ENCODE results near the gene ELFN1.

The ELFN1 gene

DNA sequence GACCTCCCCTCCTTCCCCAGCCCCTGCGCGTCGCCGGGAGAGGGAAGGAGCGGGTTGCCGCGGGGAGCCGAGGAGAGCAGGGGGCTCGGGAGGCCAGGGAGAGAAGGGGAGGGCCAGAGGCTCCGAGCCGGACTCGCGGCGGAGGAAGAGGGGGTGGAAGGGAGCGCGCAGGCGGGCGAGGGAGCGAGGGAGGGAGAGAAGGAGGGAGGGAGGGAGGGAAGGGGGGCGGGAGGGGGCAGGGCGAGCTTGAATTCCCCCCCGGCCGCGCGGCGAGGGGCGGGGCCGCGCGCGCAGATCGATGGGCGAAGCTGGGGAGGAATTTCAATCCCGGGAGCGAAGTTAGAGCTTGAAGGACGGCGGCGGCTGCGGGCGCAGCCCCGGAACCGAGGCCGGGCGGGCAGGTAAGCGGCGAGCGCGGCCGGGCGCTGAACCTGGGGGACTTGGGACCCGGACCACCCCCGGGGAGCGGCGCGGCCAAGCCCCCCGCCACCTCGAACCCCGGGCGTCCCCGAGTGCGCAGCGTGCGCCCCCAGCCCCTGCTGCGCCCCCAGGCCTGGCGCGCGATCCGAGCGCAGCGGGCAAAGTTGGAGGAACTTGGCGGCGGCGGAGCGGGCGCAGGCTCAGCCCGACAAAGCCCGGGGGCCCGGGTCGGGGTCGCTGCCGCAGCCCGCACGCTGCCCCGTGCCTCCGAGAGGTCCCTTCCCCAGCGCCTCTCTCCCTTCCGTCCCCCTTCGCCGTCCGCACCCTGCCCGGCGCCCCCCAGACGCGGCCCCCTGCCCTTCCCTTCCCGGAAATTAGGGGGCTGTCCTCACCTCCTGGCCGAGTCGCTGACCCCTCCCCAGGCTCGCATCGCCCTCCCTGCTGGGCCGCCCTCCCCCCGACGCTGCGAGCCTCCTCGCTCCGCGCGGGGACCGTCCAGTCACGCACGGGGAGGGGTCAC lies at the start of gene ELFN1:
Gene ELFN1, plus strand, starts transcription at position 324 of the 940 bp plus-strand sequence. CDS start 74,320 bp downstream, outside the sequence.
- H3K4me3 Mint-ChIP-seq = no peak within 1 kb of the TSS
- H3K36me3 Mint-ChIP-seq (ENCODE audit: low read depth) = no peaks in the 10 kb centered on the region
- H3K9me3 Mint-ChIP-seq = no peaks in the 10 kb centered on the region
- H3K4me1 Mint-ChIP-seq (ENCODE audit: low read depth) = peaks cover 11% of the 10 kb centered on the region
- peaks cover 68% of the 10 kb centered on the region for H3K27me3 Mint-ChIP-seq
- H3K27ac Mint-ChIP-seq = no peak within 1 kb of the TSS
- intact Hi-C loops (cut with micrococcal nuclease) = loop anchor here (10.0 kb wide), 1 partner anchor 685 kb away; the partner anchor contains the start of gene EIF3B

DNA sequence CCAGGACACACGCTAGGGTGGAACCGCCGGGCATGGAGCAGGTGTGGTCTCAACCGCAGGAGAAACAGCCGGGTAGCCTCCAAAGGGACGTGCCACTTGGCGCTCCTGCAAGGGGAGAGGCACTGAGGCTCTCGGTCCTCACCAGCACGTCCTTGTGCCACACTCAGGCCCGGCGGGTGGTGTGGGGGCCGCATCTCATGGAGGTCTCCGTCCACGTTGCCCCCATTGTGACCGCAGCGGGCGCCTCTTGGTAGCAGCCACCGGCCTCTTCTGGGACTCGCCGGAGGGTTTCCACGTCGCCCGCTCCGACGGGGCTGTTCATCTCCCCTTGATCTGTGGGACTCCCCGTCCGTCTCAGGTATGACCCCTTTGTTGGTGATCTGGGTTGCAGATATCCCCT lies 49.2 kb upstream of the ELFN1 start:
- no peaks in the 10 kb centered on the region for H3K4me1 Mint-ChIP-seq (ENCODE audit: low read depth)
- H3K27ac Mint-ChIP-seq = no peak overlapping the region
- peaks cover 9% of the 10 kb centered on the region for H3K9me3 Mint-ChIP-seq
- H3K27me3 Mint-ChIP-seq = peaks cover 10% of the 10 kb centered on the region
- H3K36me3 Mint-ChIP-seq (ENCODE audit: low read depth) = no peaks in the 10 kb centered on the region
- H3K4me3 Mint-ChIP-seq = no peak overlapping the region
- intact Hi-C loops (cut with micrococcal nuclease) = no loop called here

DNA sequence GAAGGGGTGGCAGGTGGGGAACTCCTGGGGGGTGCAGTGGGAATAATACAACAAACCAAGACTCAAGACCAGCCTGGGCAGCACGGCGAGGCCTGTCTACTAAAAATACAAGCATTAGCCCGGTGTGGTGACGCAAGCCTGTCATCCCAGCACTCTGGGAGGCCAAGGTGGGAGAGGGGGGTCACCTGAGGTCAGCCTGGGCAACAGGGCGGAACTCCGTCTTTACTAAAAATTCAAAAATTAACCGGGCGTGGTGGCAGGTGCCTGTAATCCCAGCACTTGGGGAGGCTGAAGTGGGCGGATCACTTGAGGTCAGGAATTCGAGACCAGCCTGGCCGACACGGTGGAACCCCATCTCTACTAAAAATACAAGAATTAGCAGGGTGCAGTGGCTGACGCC lies 48.4 kb upstream of the ELFN1 start:
- intact Hi-C loops (cut with micrococcal nuclease) = no loop called here
- Mint-ChIP-seq H3K4me3 (no peak overlapping the region), H3K4me1 (ENCODE audit: low read depth) (no peaks in the 10 kb centered on the region)

DNA sequence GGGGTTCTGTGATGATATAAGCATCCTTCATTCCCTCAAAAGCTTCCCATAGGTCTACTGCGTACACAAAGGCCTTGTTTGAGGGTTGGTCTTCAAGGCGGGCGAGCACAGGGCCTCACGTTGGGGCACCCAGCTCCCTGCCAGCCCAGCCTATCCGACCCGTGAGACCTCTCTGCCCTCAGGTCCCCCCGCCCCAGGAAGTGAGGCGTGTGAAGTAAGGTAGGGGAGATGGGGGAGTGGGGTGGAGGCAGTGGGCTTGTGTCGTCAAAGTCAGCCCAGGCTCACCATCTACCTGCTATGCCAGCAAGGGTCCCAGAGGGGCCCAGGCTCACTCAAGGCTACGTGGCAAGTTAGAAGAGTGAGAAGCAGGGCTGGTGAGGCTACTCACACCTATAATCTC lies 47.6 kb upstream of the ELFN1 start:
- Mint-ChIP-seq H3K4me3 (no peak overlapping the region), H3K9me3 (peaks cover 9% of the 10 kb centered on the region), H3K27me3 (peaks cover 5% of the 10 kb centered on the region), H3K4me1 (ENCODE audit: low read depth) (no peaks in the 10 kb centered on the region), H3K27ac (no peak overlapping the region), H3K36me3 (ENCODE audit: low read depth) (no peaks in the 10 kb centered on the region)
- intact Hi-C loops (cut with micrococcal nuclease) = no loop called here

More for the DNA sequence above, 48.4 kb upstream of the ELFN1 start:
- peaks cover 10% of the 10 kb centered on the region for H3K27me3 Mint-ChIP-seq
- H3K27ac Mint-ChIP-seq = no peak overlapping the region
- no peaks in the 10 kb centered on the region for H3K36me3 Mint-ChIP-seq (ENCODE audit: low read depth)
- peaks cover 9% of the 10 kb centered on the region for H3K9me3 Mint-ChIP-seq

DNA sequence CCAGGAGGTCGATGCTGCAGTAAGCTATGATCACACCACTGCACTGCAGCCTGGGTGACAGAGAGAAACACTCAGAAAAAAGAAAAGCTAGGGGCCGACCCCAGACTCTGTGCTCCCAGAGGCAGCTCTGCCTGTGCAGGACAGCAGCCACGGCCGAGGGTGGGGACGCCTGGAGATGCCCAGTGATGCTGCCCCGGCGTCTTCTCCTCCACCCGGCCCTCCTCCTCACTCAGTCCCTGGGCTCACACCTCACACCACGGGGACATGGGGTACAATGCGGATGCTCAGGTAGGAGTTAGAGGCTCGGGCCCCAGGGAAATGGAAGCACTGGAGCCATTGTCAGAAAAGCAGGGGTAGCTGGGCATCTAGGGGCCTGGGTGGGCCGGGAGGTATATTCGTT lies 46.3 kb upstream of the ELFN1 start:
- no peak overlapping the region for H3K27ac Mint-ChIP-seq

DNA sequence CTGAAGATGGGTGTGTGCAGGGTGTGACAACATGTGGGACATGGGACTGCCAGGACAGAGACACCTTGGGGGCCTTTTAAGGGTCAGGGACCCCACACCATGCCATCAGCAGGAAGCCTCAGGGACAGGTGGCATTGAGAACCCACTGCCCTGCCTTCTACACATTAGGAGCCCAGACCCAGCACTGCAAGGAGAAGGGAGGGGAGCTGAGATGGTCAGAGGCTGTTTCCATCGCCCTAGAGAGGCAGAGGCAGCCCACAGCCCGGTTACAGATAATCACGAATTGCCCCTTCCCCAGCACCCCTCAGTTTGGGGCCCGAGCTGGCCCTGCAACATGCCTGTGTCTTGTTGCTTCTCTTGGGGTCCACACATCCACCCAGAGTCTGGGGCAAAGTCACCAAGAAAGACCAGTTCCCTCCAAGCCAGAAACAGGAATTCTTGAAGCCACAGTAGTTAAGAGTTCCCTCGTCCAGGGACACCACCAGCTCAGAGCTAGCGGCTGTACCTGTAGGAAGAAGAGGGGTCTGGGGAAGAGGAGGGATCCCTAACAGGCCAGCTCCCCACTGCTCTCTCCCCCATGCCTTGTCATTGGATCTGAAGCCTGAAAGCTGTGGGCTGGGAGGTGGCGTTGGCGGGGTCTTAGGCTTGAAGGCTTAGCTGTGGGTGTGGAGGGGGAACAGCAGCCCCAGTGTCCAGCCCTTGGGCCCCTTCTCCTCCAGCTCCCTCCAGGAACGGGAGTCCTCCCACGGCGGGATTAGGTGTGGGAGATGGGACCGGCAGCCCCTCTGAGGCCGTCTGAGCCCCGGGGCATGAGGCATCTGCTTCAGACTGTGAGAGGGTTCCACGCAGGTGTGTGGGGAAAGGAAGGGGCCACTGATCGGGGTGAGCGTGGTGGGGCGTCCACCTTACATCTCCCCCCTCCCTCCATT lies 44.8 kb upstream of the ELFN1 start:
- Mint-ChIP-seq H3K4me1 (ENCODE audit: low read depth) (no peaks in the 10 kb centered on the region), H3K9me3 (no peaks in the 10 kb centered on the region), H3K27ac (no peak overlapping the region)

More for the DNA sequence above, 46.3 kb upstream of the ELFN1 start:
- H3K36me3 Mint-ChIP-seq (ENCODE audit: low read depth) = no peaks in the 10 kb centered on the region
- H3K27me3 Mint-ChIP-seq = peaks cover 5% of the 10 kb centered on the region
- no peak overlapping the region for H3K4me3 Mint-ChIP-seq
- no peaks in the 10 kb centered on the region for H3K4me1 Mint-ChIP-seq (ENCODE audit: low read depth)
- peaks cover 4% of the 10 kb centered on the region for H3K9me3 Mint-ChIP-seq
- intact Hi-C loops (cut with micrococcal nuclease) = no loop called here

DNA sequence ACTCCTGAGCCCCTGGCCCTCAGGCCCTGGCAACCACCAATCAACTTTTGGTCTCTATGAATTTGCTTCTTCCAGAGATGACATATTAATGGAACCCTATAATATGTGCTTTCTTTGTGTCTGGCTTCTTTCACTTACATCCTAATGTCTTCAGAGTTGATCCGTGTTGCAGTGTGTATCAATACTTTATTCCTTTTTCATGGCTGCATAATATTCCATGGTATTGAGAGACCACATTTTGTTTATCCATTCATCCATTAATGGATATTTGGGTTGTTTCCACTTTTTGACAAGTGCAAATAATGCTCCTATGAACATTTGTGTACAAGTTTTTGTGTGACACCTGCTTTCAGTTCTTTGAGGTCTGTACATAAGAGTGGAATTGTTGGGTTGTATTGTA lies 43.3 kb upstream of the ELFN1 start:
- Mint-ChIP-seq H3K9me3 (peaks cover 8% of the 10 kb centered on the region), H3K4me3 (no peak overlapping the region), H3K36me3 (ENCODE audit: low read depth) (no peaks in the 10 kb centered on the region), H3K4me1 (ENCODE audit: low read depth) (no peaks in the 10 kb centered on the region), H3K27ac (no peak overlapping the region), H3K27me3 (peaks cover 14% of the 10 kb centered on the region)
- intact Hi-C loops (cut with micrococcal nuclease) = no loop called here

More for the DNA sequence above, 44.8 kb upstream of the ELFN1 start:
- Mint-ChIP-seq H3K4me3 (no peak overlapping the region), H3K36me3 (ENCODE audit: low read depth) (no peaks in the 10 kb centered on the region), H3K27me3 (peaks cover 7% of the 10 kb centered on the region)
- intact Hi-C loops (cut with micrococcal nuclease) = no loop called here

DNA sequence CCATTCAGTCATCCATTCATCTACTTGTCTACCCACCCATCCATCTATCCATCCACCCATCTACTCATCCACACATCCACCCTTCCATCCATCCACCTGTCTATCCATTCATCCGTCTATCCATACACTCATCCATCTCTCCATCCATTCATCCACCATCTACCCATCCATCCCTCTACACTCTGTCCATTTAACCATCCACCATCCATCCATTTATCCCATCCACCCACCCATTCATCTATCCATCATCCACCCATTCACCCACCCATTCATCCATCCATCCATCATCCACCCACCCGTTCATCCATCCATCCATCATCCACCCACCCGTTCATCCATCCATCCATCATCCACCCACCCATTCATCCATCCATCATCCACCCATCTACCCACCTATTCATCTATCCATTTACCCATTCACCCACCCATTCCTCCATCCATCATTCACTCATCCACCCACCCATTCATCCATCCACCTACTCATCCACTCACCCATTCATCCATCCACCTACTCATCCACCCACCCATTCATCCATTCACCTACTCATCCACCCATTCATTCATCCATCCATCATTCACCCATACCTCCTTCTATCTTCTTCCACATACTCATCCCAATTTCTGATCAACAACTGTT lies 39.3 kb upstream of the ELFN1 start:
- Mint-ChIP-seq H3K27me3 (peaks cover 15% of the 10 kb centered on the region), H3K9me3 (peaks cover 23% of the 10 kb centered on the region), H3K4me1 (ENCODE audit: low read depth) (no peaks in the 10 kb centered on the region), H3K4me3 (no peak overlapping the region), H3K36me3 (ENCODE audit: low read depth) (no peaks in the 10 kb centered on the region), H3K27ac (no peak overlapping the region)
- intact Hi-C loops (cut with micrococcal nuclease) = no loop called here

DNA sequence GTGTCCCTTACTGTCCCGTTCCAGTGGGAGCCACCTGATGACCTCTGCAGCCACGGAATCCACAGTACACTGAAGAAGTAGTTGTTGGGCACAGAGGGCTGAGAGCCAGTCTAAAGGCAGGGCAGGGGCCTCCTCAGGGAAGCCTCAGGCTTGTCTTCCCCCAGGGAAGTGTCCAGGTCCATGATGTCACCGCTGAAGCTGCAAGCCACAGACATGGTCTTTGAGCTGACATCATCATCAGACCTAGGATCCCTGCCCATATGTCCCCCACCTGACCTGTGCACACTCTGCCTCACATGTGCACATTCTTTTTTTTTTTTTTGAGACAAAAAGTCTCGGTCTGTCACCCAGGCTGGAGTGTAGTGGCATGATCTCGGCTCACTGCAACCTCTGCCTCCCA lies 38.4 kb upstream of the ELFN1 start:
- intact Hi-C loops (cut with micrococcal nuclease) = no loop called here
- peaks cover 27% of the 10 kb centered on the region for H3K9me3 Mint-ChIP-seq
- H3K27me3 Mint-ChIP-seq = peaks cover 13% of the 10 kb centered on the region
- no peak overlapping the region for H3K27ac Mint-ChIP-seq
- H3K4me1 Mint-ChIP-seq (ENCODE audit: low read depth) = no peaks in the 10 kb centered on the region
- no peaks in the 10 kb centered on the region for H3K36me3 Mint-ChIP-seq (ENCODE audit: low read depth)
- H3K4me3 Mint-ChIP-seq = no peak overlapping the region

DNA sequence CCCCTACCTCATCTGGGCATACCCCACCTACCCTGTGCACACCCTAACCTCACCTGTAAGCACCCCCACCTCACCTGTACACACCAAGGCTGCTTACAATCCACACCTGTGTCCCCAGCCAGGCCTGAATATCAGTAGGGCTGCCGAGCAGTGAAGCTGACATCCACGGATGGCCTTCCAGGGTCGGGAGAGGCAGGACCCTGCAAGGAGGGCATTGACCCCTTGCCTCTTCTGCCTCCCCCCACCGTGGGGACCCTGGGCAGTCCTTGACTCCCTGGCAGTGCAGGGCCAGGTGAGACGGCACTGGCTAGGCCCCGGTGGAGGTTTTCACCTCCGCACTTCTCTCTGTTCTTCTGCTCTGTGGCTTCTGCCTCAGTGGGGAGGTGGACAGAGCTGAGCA lies 37.6 kb upstream of the ELFN1 start:
- H3K27ac Mint-ChIP-seq = no peak overlapping the region
- peaks cover 13% of the 10 kb centered on the region for H3K27me3 Mint-ChIP-seq
- no peaks in the 10 kb centered on the region for H3K4me1 Mint-ChIP-seq (ENCODE audit: low read depth)

DNA sequence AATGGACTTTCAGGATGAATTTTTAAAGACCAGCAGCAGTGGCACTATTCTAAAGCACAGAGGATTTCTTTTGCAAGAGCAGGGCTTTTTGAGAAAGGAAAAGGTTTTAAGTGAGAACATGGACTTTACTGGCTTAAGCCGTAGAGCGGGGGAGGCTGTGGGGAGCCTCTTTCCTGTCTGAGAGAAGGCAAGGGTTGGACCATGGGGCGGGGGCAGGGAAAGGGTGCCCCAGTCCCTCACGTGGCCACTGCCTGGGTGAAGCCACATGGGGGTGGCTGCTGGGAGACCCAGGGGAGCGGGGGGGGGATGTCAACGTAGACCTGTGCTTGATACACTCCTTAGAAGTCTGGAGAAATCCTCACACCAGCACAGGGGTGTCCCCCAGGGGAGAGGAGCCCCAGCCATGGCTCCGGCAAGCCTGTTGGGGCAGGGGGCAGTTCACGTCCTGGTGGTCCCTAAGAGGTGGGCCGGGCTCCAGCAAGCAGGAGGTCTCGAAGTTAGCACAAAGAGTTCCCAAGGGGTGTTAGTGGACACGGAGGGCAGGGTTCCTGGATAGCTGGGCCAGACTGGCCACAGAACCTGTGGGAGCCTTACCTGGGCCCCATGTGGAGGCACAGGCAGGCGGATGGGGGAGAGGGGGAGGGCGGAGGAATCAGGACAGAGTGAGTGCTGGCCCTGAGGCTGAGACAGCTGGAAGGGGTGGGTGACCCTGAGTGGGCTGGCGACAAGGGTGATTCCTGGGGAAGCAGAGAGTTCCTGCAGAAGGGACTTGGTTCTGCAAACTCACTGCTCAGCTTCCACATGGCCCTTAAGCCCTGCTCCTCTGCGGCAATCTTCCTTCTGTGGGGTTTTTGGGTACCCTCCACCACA lies 36.9 kb upstream of the ELFN1 start:
- peaks cover 36% of the 10 kb centered on the region for H3K9me3 Mint-ChIP-seq
- intact Hi-C loops (cut with micrococcal nuclease) = no loop called here
- no peak overlapping the region for H3K27ac Mint-ChIP-seq
- no peaks in the 10 kb centered on the region for H3K4me1 Mint-ChIP-seq (ENCODE audit: low read depth)
- H3K27me3 Mint-ChIP-seq = peaks cover 17% of the 10 kb centered on the region
- no peaks in the 10 kb centered on the region for H3K36me3 Mint-ChIP-seq (ENCODE audit: low read depth)
- no peak overlapping the region for H3K4me3 Mint-ChIP-seq

More for the DNA sequence above, 37.6 kb upstream of the ELFN1 start:
- intact Hi-C loops (cut with micrococcal nuclease) = no loop called here
- Mint-ChIP-seq H3K36me3 (ENCODE audit: low read depth) (no peaks in the 10 kb centered on the region), H3K9me3 (peaks cover 35% of the 10 kb centered on the region), H3K4me3 (no peak overlapping the region)

DNA sequence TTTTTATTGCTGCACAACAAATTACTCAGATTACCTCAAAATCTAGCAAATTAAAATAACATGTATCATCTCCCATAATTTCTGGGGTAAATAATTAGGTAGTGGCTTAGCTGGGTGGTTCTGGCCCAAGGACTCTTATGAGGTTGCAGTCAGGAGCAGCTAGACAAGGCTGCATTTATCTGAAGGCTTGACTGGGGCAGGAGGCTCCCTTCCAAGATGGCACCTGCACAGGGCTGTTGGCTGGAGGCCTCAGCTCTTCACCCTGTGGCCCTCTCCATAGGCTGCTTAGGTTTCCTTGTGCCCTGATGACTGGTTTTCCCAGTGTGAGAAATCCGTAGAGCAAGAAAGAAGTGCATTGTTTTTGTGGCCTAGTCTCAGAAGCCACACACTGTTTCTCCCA lies 34.7 kb upstream of the ELFN1 start:
- Mint-ChIP-seq H3K27me3 (peaks cover 20% of the 10 kb centered on the region), H3K4me3 (no peak overlapping the region), H3K4me1 (ENCODE audit: low read depth) (no peaks in the 10 kb centered on the region), H3K27ac (no peak overlapping the region), H3K36me3 (ENCODE audit: low read depth) (no peaks in the 10 kb centered on the region), H3K9me3 (peaks cover 36% of the 10 kb centered on the region)
- intact Hi-C loops (cut with micrococcal nuclease) = no loop called here

DNA sequence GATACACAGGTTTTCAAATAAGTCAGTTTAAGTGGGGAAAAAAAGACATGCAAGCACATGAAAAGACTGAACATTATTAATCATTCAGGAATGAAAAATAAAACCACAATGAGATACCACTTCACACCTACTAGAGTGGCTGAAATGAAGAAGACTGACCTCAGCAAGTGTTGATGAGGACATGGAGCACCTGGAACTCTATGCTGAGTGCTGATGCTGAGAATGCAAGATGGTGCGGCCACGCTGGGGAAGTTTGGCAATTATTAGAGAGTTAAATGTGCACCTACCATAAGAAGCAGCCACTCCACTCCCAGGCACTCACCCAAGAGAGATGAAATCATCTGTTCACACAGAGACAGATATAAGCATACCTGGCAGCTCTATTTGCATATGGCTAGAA lies 32.9 kb upstream of the ELFN1 start:
- intact Hi-C loops (cut with micrococcal nuclease) = no loop called here

More for the DNA sequence above, 32.9 kb upstream of the ELFN1 start:
- Mint-ChIP-seq H3K27me3 (peaks cover 16% of the 10 kb centered on the region), H3K4me3 (no peak overlapping the region), H3K27ac (no peak overlapping the region), H3K36me3 (ENCODE audit: low read depth) (no peaks in the 10 kb centered on the region), H3K4me1 (ENCODE audit: low read depth) (no peaks in the 10 kb centered on the region), H3K9me3 (peaks cover 28% of the 10 kb centered on the region)
